Urinary bladder (tissue), 4 donors: ENCODE data around the gene BCAN. TPM values are rescaled to one million over a fixed set of nuclear protein-coding genes. Genes with fewer than 3 reads are reported as not detected.

Experiments
- DNase-seq: peaks from one replicate; pipeline ENCODE4 v3.0.0-alpha.2; 2015; ENCODE audit errors: extremely low spot score
- H3K27ac ChIP-seq: one replicate; pipeline ENCODE4 v1.5.1; 2013; ENCODE audit warnings: low read depth, mild to moderate bottlenecking, moderate library complexity
- H3K36me3 ChIP-seq: one replicate; pipeline ENCODE4 v1.6.1; 2013; ENCODE audit warnings: mild to moderate bottlenecking, moderate library complexity; ENCODE audit not compliant: insufficient read depth
- H3K4me1 ChIP-seq: one replicate; pipeline ENCODE4 v1.6.1; 2013; ENCODE audit warnings: mild to moderate bottlenecking, moderate library complexity; ENCODE audit not compliant: insufficient read depth
- H3K4me3 ChIP-seq: one replicate; pipeline ENCODE4 v1.5.1; 2013; ENCODE audit warnings: low read depth, low read length
- WGBS: extraction: QIAGEN DNeasy Blood & Tissue Kit; methylation state at CpG from one replicate; pipeline ENCODE4 v1.1.7; 2013; 5-methylcytosine and 5-hydroxymethylcytosine counted together
- polyA plus RNA-seq: library from polyadenylated mRNA; stranded (reverse); fragments of 200-250 nt; gene quantifications from one replicate; pipeline ENCODE4 v1.2.3, GENCODE V29; 2013
- total RNA-seq: library from RNA; depleted of rRNA; stranded (reverse); fragments of >200 nt; gene quantifications from one replicate; pipeline ENCODE4 v1.2.3, GENCODE V29; 2014
- donor health status: healthy with polysubstance abuse.
- donor health status: healthy.

Gene BCAN
- total and polyA plus RNA-seq, 2 donors, result 0.19 to 0.48 TPM

GRCh38 chr1:156691665-156692440 lies 49.9 kb downstream of the BCAN start:
- Histone ChIP-seq H3K4me3 (no peak overlapping the region), H3K4me1 (no peaks in the 10 kb centered on the region), H3K27ac (no peak overlapping the region), H3K36me3 (no peaks in the 10 kb centered on the region)
- no peak for DNase-seq
- WGBS, result 47% methylated on average over 20 of the region's 20 CpGs

GRCh38 chr1:156692441-156692924 lies 50.6 kb downstream of the BCAN start:
- no peaks in the 10 kb centered on the region for H3K4me1 ChIP-seq
- 25% methylated on average over 13 of the region's 13 CpGs for WGBS
- no peaks in the 10 kb centered on the region for H3K36me3 ChIP-seq
- no peak overlapping the region for H3K4me3 ChIP-seq
- DNase-seq, result no peak
- H3K27ac ChIP-seq, result no peak overlapping the region

GRCh38 chr1:156692925-156693847 lies 51.3 kb downstream of the BCAN start:
- H3K4me1 ChIP-seq, result no peaks in the 10 kb centered on the region
- WGBS, result 48% methylated on average over 16 of the region's 16 CpGs
- no peak for DNase-seq
- H3K4me3 ChIP-seq, result no peak overlapping the region
- peak overlapping the region; percentile 42 for H3K27ac ChIP-seq
- H3K36me3 ChIP-seq, result no peaks in the 10 kb centered on the region

- 81% methylated on average over 12 of the region's 12 CpGs for WGBS
- DNase-seq, result no peak
- peak overlapping the region; percentile 61 for H3K27ac ChIP-seq
- no peaks in the 10 kb centered on the region for H3K36me3 ChIP-seq
- no peak overlapping the region for H3K4me3 ChIP-seq
- no peaks in the 10 kb centered on the region for H3K4me1 ChIP-seq
Measured at GRCh38 chr1:156693848-156694689, 52.2 kb downstream of the BCAN start.

- no peaks in the 10 kb centered on the region for H3K36me3 ChIP-seq
- WGBS, result 91% methylated on average over 5 of the region's 5 CpGs
Measured at GRCh38 chr1:156694690-156694962, 52.7 kb downstream of the BCAN start.

GRCh38 chr1:156696755-156697154 lies 54.8 kb downstream of the BCAN start:
- Histone ChIP-seq H3K4me1 (no peaks in the 10 kb centered on the region), H3K4me3 (no peak overlapping the region), H3K27ac (no peak overlapping the region), H3K36me3 (no peaks in the 10 kb centered on the region)
- WGBS, result 86% methylated on average over 8 of the region's 8 CpGs
- DNase-seq, result no peak

More at GRCh38 chr1:156694690-156694962, 52.7 kb downstream of the BCAN start:
- DNase-seq, result no peak
- H3K4me1 ChIP-seq, result no peaks in the 10 kb centered on the region
- no peak overlapping the region for H3K4me3 ChIP-seq
- H3K27ac ChIP-seq, result peak overlapping the region; percentile 61

- WGBS, result 74% methylated on average over 8 of the region's 8 CpGs
- H3K27ac ChIP-seq, result no peak overlapping the region
Measured at GRCh38 chr1:156697481-156697880, 55.6 kb downstream of the BCAN start.

GRCh38 chr1:156698995-156699394 lies 57.1 kb downstream of the BCAN start:
- Histone ChIP-seq H3K36me3 (no peaks in the 10 kb centered on the region), H3K27ac (no peak overlapping the region)
- no peak for DNase-seq

More at GRCh38 chr1:156697481-156697880, 55.6 kb downstream of the BCAN start:
- Histone ChIP-seq H3K4me1 (no peaks in the 10 kb centered on the region), H3K4me3 (no peak overlapping the region), H3K36me3 (no peaks in the 10 kb centered on the region)
- no peak for DNase-seq

GRCh38 chr1:156700736-156701531 lies 59.0 kb downstream of the BCAN start:
- Histone ChIP-seq H3K4me1 (no peaks in the 10 kb centered on the region), H3K27ac (no peak overlapping the region)
- 78% methylated on average over 8 of the region's 8 CpGs for WGBS

More at GRCh38 chr1:156698995-156699394, 57.1 kb downstream of the BCAN start:
- H3K4me1 ChIP-seq, result no peaks in the 10 kb centered on the region
- H3K4me3 ChIP-seq, result no peak overlapping the region
- WGBS, result 61% methylated on average over 1 of the region's 1 CpG

GRCh38 chr1:156703336-156703735 lies 61.4 kb downstream of the BCAN start:
- no peaks in the 10 kb centered on the region for H3K4me1 ChIP-seq
- whole genome bisulfite sequencing, result 57% methylated on average over 4 of the region's 4 CpGs
- H3K4me3 ChIP-seq, result no peak overlapping the region
- no peak for DNase-seq
- H3K36me3 ChIP-seq, result no peaks in the 10 kb centered on the region
- H3K27ac ChIP-seq, result no peak overlapping the region

More at GRCh38 chr1:156700736-156701531, 59.0 kb downstream of the BCAN start:
- DNase-seq, result no peak
- H3K36me3 ChIP-seq, result no peaks in the 10 kb centered on the region
- no peak overlapping the region for H3K4me3 ChIP-seq

- DNase-seq, result no peak
- H3K36me3 ChIP-seq, result no peaks in the 10 kb centered on the region
- H3K4me3 ChIP-seq, result no peak overlapping the region
- no peaks in the 10 kb centered on the region for H3K4me1 ChIP-seq
- no peak overlapping the region for H3K27ac ChIP-seq
- WGBS, result 33% methylated on average over 4 of the region's 4 CpGs
Measured at GRCh38 chr1:156703741-156704140, 61.8 kb downstream of the BCAN start.

GRCh38 chr1:156704166-156704711 lies 62.3 kb downstream of the BCAN start:
- DNase-seq, result no peak
- Histone ChIP-seq H3K36me3 (no peaks in the 10 kb centered on the region), H3K27ac (no peak overlapping the region), H3K4me1 (no peaks in the 10 kb centered on the region), H3K4me3 (no peak overlapping the region)
- 44% methylated on average over 10 of the region's 10 CpGs for WGBS
